Activated CD8-positive, alpha-beta T cell treated with anti-CD3 and anti-CD28 coated beads for 36 hours (primary cell): Measurements from ENCODE around the gene SATB1. TPM values are rescaled to one million over a fixed set of nuclear protein-coding genes. Genes with fewer than 3 reads are reported as not detected.

Experiments used
- ATAC-seq: fragments of 200-7000 bp; cut with Tn5 transposase; one replicate; pipeline ENCODE4 v1.10.0; 2021; ENCODE audit warnings: mild to moderate bottlenecking, moderate library complexity
- CTCF ChIA-PET: fragments of 350-600 bp; sonication (Branson Sonifier 250); formaldehyde crosslinking; loops from one replicate; lab custom pipeline; 2021; ENCODE audit warnings: antibody characterized with exemption; lab: Charles Lee
- POLR2A ChIA-PET: fragments of 350-600 bp; sonication (Branson Sonifier 250); formaldehyde crosslinking; loops from one replicate; lab custom pipeline; 2021; ENCODE audit warnings: antibody characterized with exemption; lab: Charles Lee
- DNase-seq: peaks from one replicate; pipeline ENCODE4 v3.0.0-alpha.2; 2020
- H3K27ac Mint-ChIP-seq: one replicate; pipeline ENCODE4 v1.8.0; 2021; ENCODE audit warnings: mild to moderate bottlenecking, mixed read lengths
- H3K27me3 Mint-ChIP-seq: one replicate; pipeline ENCODE4 v1.8.0; 2021; ENCODE audit warnings: mixed read lengths
- H3K36me3 Mint-ChIP-seq: one replicate; pipeline ENCODE4 v1.8.0; 2021; ENCODE audit warnings: low read depth, mixed read lengths
- H3K4me1 Mint-ChIP-seq: one replicate; pipeline ENCODE4 v1.8.0; 2021; ENCODE audit warnings: low read depth, mixed read lengths
- H3K4me3 Mint-ChIP-seq: one replicate; pipeline ENCODE4 v1.8.0; 2021; ENCODE audit warnings: mild to moderate bottlenecking, moderate library complexity, mixed read lengths
- H3K9me3 Mint-ChIP-seq: one replicate; pipeline ENCODE4 v1.8.0; 2021; ENCODE audit warnings: mixed read lengths
- CTCF ChIP-seq: fragments of 200-600 bp; IDR thresholded peaks from one replicate; pipeline ENCODE4 v1.8.0; 2022; ENCODE audit warnings: antibody characterized with exemption, mild to moderate bottlenecking
- intact Hi-C: fragments of 100-400 bp; cut with micrococcal nuclease; formaldehyde crosslinking; loops from one replicate; pipeline ENCODE4 v1.10.0; 2022
- total RNA-seq, 2 experiments: library from RNA; stranded (reverse); gene quantifications; one replicate each; pipeline ENCODE4 v1.2.3, GENCODE V29; 2021

The SATB1 gene
- total RNA-seq, 2 experiments from 2014 or later, result 208 to 213 TPM

- POLR2A ChIA-PET, result no interaction called here
- peak overlapping the region; percentile 25 for H3K27ac Mint-ChIP-seq
- peaks cover 60% of the 10 kb centered on the region for H3K4me1 Mint-ChIP-seq
- H3K9me3 Mint-ChIP-seq, result no peaks in the 10 kb centered on the region
- no peak overlapping the region for H3K4me3 Mint-ChIP-seq
- intact Hi-C loops, result no loop called here
- H3K36me3 Mint-ChIP-seq, result peaks cover 56% of the 10 kb centered on the region
- DNase-seq, result no peak
- ATAC-seq, result peak; percentile 65
- TF ChIP-seq CTCF, result no peak
- CTCF ChIA-PET, result no interaction called here
- H3K27me3 Mint-ChIP-seq, result no peaks in the 10 kb centered on the region
Observed at GRCh38 chr3:18357747-18358146, 67.4 kb downstream of the SATB1 start.

- H3K4me3 Mint-ChIP-seq, result no peak overlapping the region
- ChIA-PET POLR2A (no interaction called here), CTCF (interaction anchor here (1.3 kb wide), 1 partner anchor 9 kb away, joined by 3 read pairs; no protein-coding TSS in a partner anchor)
- peaks cover 70% of the 10 kb centered on the region for H3K4me1 Mint-ChIP-seq
- no peaks in the 10 kb centered on the region for H3K9me3 Mint-ChIP-seq
- peaks cover 62% of the 10 kb centered on the region for H3K36me3 Mint-ChIP-seq
- intact Hi-C loops, result no loop called here
- no peak for TF ChIP-seq CTCF
- peak overlapping the region; percentile 38 for H3K27ac Mint-ChIP-seq
- ATAC-seq (no peak), DNase-seq (no peak)
- H3K27me3 Mint-ChIP-seq, result no peaks in the 10 kb centered on the region
Observed at GRCh38 chr3:18355832-18356231, 69.3 kb downstream of the SATB1 start.

GRCh38 chr3:18354701-18355100 is 70.4 kb downstream of the SATB1 start:
- CTCF ChIA-PET, result interaction anchor here (1.4 kb wide), 1 partner anchor 30 kb away, joined by 3 read pairs; no protein-coding TSS in a partner anchor
- Mint-ChIP-seq H3K36me3 (peaks cover 61% of the 10 kb centered on the region), H3K4me1 (peaks cover 67% of the 10 kb centered on the region), H3K9me3 (no peaks in the 10 kb centered on the region), H3K27ac (no peak overlapping the region), H3K27me3 (no peaks in the 10 kb centered on the region), H3K4me3 (no peak overlapping the region)
- DNase-seq (no peak), ATAC-seq (no peak)
- POLR2A ChIA-PET, result interaction anchor here (0.8 kb wide), 2 partner anchors 103 to 429 kb away, joined by 3 read pairs; no protein-coding TSS in a partner anchor
- no peak for TF ChIP-seq CTCF
- intact Hi-C loops, result no loop called here

GRCh38 chr3:18351823-18352744 is 73.1 kb downstream of the SATB1 start:
- H3K4me3 Mint-ChIP-seq, result no peak overlapping the region
- DNase-seq (no peak), ATAC-seq (no peak)
- no peaks in the 10 kb centered on the region for H3K27me3 Mint-ChIP-seq
- POLR2A ChIA-PET, result interaction anchor here (1.0 kb wide), 1 partner anchor 11 kb away, joined by 4 read pairs; no protein-coding TSS in a partner anchor
- CTCF ChIA-PET, result interaction anchor here (1.3 to 1.5 kb wide), 3 partner anchors 20 to 149 kb away, joined by 3 to 5 read pairs (median 4); no protein-coding TSS in a partner anchor
- TF ChIP-seq CTCF, result no peak
- intact Hi-C loops, result no loop called here
- no peaks in the 10 kb centered on the region for H3K9me3 Mint-ChIP-seq
- H3K36me3 Mint-ChIP-seq, result peaks cover 63% of the 10 kb centered on the region
- peaks cover 57% of the 10 kb centered on the region for H3K4me1 Mint-ChIP-seq
- peak overlapping the region; percentile 11 for H3K27ac Mint-ChIP-seq
